ENCODE measurements around the gene LRGUK.

DNA sequence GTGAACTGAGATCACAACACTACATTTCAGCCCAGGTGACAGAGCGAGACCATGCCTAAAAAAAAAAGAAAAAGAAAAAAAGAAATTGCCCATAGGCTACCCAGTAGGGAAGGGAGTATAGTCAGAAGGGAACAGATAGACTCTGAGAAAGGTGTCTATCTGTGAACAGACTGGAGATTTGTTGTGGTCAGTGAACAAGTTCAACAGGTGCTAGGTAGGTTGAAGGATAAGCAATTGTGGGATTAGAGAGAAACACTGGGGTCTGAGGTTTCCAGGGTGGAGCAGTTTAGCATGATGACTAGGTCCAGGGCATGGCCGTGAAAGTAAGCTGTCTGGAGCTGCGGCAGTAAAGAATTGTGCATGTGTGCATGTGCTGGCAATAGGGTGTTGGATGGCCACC is 6.9 kb downstream of the LRGUK start:
- TF ChIP-seq EZH2 (optimal IDR thresholded peaks at IDR 0.05; ENCODE audit: low read depth, low read length) (no peak), CTCF (IDR thresholded peaks at IDR 0.05; ENCODE audit: low read length) (no peak)
